Measurements from ENCODE around the gene CPHXL.

Gene CPHXL

DNA sequence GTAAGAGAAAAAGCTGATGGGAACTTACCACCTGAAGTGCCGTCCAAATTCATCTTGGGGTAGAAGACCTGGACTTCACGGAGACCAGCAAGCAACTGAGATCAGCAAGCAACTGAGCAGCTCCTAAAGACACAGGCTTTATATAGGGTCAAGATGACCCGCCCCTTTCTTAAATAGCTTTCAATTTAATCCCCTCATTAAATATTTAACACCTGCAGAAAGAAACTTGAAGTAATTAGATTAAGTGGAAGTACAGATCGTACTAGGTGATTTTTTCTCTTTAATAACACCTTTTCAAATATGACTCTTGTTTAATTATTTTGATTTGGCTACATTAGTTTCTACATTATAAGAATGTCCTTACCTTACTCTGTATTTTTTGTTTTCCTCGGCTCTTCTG, at the start of gene CPHXL:
CPHXL (minus strand) TSS at position 101 of the 400 bp plus-strand sequence; CDS start at position 53, 48 bp downstream.
- DNase-seq (ENCODE audit: low spot score): no peak

DNA sequence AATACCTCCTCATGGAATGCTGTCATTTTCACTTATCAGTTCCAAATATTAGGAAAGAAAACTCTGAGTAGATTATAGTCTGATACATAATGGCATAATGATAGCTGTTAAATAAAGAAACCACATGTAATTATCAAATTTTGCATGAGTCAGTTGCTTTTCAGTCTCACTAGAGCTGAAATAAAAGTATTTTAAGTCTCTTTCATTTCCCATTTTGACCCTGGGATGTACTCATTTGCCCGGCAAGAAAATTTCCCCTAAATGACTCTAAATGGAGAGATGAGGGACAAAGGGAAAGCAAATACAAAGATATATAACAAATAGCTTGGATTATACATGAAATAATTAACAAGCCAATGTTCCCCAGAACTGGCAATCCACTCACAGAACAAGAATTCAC, 47.9 kb upstream of the CPHXL start:
- DNase-seq (ENCODE audit: low spot score): no peak

DNA sequence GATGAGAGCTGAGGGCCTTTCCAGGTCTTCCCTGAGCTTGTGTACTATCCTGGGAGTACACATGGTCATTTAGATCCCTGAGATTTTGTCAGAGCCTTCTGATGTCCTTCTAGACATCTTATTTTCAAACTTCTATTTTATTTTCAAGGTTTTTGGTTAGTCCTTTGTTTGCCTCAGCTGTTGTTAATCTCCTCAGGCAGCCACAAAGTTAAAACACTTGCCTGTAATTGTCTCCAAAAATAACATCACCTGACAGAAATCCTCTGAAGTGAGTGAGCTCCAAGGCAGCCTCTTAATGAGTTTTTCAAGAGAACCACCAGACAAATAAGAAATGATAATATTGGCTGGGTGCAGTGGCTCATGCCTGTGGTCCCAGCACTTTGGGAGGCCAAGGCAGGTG, 43.8 kb upstream of the CPHXL start:
- no peak for DNase-seq (ENCODE audit: low spot score)

DNA sequence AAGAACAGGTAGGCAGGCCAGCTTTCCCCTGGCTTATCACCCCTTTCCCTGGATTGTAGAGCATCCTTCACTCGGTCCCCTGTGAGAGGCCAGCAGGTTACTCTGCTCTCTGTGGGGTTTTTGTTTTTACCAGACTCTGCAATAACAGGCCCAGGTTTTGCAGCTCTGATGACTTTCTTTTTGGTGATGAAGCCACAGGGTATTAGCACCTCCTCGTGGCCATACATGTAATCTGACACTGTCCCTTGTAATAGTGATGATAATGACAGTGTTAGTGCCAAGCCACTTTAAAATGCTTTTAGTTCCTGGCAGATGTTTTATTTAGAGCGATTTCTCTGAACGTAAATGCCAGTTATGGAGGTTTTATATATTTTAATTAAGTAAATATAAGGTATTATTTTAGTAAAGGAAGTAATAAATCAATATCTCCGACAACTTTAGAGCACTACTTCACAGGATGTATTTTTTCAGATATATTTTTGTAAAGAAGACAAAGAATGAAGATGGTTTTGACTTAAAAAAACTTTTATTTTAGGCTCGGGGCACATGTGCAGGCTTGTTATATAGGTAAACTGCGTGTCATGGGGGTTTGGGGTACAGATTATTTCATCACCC, 38.0 kb upstream of the CPHXL start:
- DNase-seq (ENCODE audit: low spot score): peak; percentile 69

DNA sequence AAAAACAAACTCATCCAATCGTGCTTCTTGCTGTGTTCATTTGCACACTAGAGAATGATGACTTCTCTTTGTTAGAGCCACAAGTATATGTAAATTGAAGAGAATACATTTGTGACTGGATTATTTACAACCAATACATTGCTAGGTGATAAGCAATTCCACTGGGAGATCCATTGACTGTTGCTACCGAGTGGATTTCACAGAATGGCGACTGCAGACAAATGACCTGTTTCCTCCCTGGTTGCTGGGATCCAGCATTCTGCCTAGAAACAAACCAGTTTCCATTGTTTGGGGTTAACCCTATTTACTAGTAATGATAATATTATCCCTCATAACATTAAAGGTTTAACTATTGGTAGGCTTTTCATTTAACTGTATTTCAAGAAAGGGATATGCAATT, 36.9 kb upstream of the CPHXL start:
- no peak for DNase-seq (ENCODE audit: low spot score)

DNA sequence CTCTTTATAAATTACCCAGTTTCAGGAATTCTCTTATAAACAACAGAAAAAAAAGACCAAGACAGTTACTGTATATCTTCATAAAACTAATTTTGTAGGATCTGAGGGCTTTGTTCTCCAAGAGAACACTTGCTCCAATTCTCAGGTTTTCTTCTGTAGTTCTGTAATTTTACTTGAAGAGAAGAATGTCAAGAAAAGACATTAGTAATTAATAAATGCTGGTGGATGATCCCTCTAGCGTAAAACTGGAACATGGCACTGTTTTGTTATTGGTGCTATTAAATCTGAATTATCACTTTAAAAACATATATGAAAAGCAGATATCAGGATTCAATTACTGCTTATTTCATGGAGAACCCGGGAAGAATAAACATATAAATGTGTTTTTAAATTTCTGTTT, 36.5 kb upstream of the CPHXL start:
- DNase-seq (ENCODE audit: low spot score): no peak

GRCh38 chr16:75761108-75761507, 34.8 kb upstream of the CPHXL start:
- no peak for DNase-seq (ENCODE audit: low spot score)

GRCh38 chr16:75760018-75760519, 33.8 kb upstream of the CPHXL start:
- no peak for DNase-seq (ENCODE audit: low spot score)

DNA sequence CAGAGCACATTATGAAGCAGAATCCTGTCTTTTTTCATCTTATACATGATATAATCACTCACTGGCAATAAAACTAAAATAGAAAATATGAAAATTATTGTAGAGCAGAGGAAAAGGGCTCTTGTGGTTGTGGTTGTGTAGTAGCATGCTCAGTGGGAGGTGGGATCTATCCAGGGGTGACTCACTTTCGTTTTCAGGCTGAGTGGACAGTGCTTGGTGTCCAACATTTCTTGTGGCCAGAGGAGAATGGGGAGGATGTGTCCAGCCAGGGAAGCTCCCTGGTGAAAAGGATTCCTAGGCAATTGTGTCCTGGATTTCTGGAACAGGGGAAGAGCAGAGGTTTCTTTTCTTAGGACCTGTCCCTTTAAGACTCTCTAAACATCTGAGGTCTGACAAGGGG, 31.9 kb upstream of the CPHXL start:
- DNase-seq (ENCODE audit: low spot score): no peak

GRCh38 chr16:75754141-75754540, 27.9 kb upstream of the CPHXL start:
- DNase-seq (ENCODE audit: low spot score): no peak

DNA sequence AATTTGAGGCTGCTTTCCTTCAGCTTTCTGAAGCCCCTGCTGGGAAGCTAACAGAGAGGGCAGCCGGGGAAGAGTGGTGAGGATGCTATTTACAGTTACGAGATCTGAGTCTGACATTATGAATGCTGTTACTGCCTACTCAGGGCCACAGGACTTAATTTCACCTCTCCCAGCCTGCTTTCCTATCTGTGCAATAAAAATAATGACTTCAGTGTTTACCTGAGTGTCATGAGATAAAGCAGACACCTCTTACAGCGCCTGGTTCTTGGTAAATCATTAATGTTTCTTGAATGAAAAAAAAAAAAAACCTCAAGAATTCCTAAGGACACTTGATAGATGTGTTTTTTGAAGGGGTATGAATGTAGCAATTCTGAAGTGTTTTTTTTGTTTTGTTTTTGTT, 24.2 kb upstream of the CPHXL start:
- no peak for DNase-seq (ENCODE audit: low spot score)

GRCh38 chr16:75746359-75746758, 20.1 kb upstream of the CPHXL start:
- no peak for DNase-seq (ENCODE audit: low spot score)

DNA sequence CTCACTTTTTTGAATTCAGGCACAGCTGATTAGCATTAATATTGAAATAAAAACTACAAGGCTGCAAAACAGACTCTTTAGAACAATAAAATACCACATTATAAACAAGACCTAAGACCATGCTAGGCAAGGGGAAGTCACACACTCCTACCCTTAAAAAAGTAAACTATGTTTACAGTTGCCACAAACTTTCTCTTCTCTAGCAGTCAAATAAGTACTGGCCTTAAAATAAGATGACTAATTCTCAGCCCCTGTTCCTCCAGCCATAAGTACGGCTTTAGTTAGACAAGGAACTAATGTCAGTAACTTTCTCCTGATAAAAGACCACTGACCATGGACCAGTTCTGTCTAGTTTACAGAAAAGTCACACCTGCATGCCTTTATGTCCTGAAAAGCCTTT, 19.5 kb upstream of the CPHXL start:
- DNase-seq (ENCODE audit: low spot score): no peak

DNA sequence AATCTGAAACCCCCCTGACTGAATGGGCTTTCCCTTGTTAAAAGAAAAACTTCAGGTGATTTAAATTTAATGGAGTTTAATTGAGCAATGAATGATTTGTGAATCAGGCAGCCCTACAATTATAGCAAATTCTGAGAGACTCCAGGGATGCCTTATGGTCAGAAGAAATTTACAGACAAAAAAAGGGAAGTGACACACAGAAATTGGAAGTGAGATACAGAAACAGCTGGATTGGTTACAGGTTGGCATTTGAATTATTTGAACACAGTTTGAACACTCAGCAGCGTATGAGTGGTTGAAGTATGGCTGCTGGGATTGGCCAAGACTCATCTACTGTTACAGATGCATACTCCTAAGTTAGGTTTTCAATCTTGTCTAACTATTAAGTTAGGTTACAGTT, 19.0 kb upstream of the CPHXL start:
- no peak for DNase-seq (ENCODE audit: low spot score)

GRCh38 chr16:75742424-75743047, 16.2 kb upstream of the CPHXL start:
- no peak for DNase-seq (ENCODE audit: low spot score)

GRCh38 chr16:75733305-75734211, 7.3 kb upstream of the CPHXL start:
- DNase-seq (ENCODE audit: low spot score): no peak

DNA sequence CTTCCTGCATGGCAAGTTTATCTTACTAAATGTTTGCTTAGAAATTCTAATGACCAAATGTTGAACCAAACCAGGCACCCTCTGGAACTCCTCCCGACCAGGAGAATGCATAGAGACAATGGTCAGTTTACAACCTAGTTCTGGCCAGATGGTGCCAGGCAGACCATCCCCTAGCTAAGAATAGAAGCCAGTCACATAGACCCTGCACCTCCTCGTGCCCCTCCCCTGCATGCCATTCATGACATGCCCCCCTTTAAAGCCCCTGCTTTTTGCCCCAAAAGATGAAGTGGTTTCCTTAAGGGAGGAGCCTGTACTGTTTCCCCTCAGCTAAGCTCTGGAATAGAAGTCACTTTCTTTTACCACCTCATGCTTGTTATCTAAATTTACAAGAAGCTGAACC, 6.6 kb upstream of the CPHXL start:
- no peak for DNase-seq (ENCODE audit: low spot score)

GRCh38 chr16:75727221-75727620, 931 bp upstream of the CPHXL start:
- no peak for DNase-seq (ENCODE audit: low spot score)

DNA sequence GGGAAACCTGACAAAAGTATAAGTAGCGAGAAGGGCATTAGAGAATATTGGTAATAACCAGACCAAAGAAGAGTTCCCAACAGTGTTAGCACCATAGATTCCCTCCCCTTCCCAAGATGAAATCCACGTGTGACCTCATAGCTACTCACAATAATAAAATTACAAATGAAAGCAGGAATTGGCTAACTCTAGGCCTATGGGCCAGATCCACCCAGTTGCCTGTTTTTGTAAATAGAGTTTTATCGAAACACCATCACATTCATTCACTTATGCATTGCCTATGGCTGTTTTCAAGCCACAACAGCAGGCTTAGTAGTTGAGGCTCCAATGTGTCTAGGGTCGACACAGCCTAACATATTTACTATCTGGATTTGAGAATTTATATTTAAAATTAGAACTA, 7.8 kb downstream of the CPHXL start:
- no peak for DNase-seq (ENCODE audit: low spot score)

GRCh38 chr16:75714661-75715060, 11.6 kb downstream of the CPHXL start:
- no peak for DNase-seq (ENCODE audit: low spot score)

DNA sequence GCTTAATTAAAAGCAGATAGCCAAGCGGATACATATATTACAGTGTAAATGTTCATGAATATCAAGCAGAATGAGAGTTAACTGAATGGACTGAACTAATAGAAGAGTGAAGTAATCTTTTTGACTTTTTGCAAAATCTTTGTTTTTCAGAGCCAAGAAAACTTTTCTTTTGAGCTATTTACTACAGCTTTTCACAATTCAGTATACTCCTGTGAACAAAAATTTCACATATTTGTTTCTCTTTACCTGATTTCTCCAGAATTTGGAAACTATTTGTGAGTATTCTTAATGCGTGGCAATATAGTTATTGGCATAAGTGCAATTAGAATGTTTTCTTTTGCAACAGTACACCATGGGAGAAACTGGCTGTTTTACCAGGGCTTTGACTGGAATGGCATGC, 15.9 kb downstream of the CPHXL start:
- no peak for DNase-seq (ENCODE audit: low spot score)

GRCh38 chr16:75703306-75703705, 23.0 kb downstream of the CPHXL start:
- DNase-seq (ENCODE audit: low spot score): no peak

- DNase-seq (ENCODE audit: low spot score): no peak
Measured at GRCh38 chr16:75702242-75702641, 24.0 kb downstream of the CPHXL start.

All from CD4-positive, alpha-beta T cell treated with Interleukin-15 for 4 hours (primary cell).